Suppressor macrophage treated with lipopolysaccharide for 4 hours (primary cell): ENCODE measurements around the gene PDE9A.
"Not testable (repeated sequence)": the region's sequence is repeated elsewhere in the genome, so short reads cannot be mapped to it uniquely, and the experiment has no call there.

Source experiments
- DNase-seq: peaks from one replicate; pipeline ENCODE4 v3.0.0-alpha.2; 2020

The PDE9A gene

DNA sequence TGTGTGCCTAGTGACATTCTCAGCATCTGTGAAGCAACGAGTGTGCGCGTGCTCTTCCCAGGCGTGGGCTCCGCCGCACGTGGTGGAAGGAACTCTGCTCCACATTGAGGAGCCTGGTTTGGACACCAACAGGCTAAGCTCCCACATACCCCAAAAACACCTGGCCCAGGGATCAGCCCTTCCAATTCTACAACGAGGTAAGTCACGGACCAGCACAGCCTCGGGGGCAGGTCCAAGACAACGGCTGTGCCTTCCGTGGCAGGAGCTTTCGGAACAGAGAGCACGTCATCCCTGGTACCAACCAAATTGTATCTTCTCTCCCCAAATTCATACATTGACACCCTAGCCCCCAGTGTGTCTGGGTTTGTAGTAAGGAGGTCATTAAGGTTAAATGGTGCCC, 27.2 kb upstream of the PDE9A start:
- DNase-seq, result no peak

DNA sequence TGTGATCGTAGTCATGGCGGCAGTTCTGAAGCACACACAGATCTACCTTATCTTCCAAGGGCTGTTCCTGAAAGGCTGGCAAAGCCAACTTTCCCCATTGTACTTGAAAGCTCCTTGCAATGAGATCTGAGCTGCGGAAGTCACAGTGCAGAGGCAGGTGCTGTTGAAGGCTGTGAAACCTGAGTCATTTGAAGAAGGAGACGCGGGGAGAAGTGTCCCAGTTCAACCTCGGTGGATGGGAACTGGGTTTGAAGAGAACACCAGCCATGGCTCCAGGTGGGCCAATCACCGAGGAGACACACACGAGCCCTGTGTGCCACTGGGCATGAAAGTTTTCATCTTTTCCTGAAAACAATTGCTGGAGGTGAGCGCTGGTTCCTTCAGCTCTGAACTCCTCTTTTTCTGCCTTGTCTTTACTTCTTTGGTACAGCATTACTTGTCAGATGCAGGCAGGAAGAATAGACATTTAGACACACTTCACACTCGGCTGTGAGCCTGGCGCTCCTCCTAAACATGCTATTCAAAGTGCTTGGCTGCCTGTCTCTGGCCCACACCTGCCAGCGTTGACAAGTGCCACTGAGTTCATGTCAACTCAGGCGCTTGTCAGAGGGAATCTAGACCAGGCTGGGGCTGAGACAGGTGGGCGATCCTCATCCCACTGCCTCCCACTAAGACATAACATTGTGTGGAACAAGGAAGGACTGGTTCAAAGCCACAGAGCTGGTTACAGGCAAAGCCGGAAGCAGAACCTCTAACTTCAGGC, 25.7 kb upstream of the PDE9A start:
- no peak for DNase-seq

DNA sequence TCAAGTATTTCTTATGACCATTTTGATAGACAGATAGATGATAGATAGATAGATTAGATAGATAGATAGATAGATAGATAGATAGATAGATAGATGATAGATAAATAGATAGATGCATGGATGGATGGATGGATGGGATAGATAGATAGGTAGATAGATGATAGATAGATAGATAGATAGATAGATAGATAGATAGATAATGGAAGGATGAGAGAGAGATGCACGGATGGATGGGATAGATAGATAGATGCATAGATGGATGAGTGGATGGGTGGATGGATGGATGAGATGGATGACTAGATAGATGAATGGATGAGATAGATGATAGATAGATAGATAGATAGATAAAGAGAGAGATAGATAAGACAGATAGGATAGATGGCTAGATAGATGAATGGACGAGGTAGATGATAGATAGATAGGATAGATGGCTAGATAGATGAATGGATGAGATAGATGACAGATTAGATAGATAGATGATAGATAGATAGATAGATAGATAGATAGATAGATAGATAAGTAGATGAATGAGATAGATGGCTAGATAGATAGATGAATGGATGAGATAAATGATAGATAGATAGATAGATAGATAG, 24.9 kb upstream of the PDE9A start:
- DNase-seq, result not testable (repeated sequence)

DNA sequence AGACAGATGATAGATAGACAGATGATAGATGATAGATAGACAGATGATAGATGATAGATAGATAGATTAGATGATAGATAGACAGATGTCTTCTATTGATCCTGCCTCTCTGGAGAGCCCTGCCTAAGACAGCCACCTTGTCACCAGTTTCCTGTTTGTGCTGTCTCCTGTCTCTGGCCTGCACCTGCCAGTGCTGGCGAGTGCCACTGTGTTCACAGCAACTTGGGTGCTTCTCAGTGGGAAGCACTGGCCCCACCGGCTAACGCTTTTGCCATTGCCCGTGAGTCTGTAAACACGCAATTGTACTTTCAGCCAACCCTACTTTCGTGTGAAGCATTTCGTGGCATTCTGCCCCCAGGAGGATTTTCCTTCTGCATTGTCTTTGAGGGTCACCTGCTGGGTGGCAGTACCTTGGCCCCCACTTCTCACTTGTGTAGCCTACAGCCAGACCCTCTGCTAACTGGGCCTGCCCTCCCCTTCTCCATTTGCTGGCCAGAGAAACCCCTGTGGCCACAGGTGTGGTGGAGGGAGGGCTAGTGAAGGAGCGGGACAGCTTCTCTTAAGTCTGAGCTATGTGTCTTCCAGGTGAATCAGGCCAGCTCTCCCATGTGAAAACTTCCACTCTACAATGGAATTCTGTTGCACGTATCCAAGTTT, 23.4 kb upstream of the PDE9A start:
- DNase-seq, result no peak

DNA sequence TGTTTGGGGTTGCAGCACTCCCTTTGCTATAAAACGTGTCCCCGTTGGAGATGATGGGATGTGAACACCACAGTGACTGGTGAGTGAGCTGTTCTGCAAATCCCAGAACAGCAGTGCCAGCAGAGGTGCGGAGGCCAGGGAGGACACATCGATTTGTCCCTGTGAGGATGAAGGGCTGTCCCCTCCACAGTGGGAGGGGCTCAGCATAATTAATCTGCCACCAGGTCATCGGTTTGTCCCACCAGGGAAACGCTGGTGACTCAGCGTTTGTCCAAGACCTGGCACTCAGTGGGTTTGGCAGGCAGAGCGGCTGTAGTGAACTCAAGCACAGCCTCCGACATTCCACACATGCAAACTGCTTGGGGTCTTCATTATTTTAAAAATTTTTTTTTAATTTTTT, 22.8 kb upstream of the PDE9A start:
- DNase-seq, result no peak

DNA sequence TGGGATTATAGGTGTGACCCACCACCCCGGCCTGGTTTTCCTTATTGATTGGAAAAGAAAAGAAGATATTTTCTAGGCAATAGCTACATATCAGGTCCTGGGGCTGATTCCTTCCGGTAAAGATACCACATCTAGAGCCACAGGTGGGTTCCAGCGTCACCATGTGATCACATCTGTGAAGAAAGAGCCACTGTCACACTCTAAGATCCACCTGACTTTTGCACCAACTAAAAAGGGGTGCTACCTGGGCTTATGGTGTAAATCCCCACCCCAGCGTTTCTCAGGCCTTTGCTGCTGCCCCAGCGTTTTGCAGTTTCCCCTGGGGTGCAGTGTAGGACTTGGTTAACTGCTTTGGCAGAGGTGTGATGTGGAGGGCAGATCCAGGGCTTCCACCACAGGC, 22.3 kb upstream of the PDE9A start:
- DNase-seq, result no peak

DNA sequence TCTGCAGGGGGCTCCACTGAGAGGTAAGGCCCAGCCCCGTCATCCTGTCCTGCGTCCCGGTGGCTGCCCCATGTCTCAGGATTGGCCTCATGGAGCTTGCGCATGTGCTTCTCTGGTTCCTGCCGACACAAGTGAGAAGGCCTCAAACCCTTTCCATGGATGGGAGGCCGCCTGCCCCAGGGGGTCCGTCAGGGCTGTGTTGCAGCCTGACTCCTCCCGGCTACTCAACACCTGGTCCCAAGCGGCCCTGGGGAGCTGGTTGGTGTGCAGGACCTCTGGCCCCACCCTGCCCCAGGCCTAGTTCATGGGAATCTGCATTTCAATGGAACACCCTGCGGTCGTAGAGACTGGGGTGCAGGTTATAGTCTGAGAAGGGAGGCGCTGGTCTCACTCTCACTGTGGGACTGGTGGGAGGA, 21.1 kb upstream of the PDE9A start:
- DNase-seq, result no peak

DNA sequence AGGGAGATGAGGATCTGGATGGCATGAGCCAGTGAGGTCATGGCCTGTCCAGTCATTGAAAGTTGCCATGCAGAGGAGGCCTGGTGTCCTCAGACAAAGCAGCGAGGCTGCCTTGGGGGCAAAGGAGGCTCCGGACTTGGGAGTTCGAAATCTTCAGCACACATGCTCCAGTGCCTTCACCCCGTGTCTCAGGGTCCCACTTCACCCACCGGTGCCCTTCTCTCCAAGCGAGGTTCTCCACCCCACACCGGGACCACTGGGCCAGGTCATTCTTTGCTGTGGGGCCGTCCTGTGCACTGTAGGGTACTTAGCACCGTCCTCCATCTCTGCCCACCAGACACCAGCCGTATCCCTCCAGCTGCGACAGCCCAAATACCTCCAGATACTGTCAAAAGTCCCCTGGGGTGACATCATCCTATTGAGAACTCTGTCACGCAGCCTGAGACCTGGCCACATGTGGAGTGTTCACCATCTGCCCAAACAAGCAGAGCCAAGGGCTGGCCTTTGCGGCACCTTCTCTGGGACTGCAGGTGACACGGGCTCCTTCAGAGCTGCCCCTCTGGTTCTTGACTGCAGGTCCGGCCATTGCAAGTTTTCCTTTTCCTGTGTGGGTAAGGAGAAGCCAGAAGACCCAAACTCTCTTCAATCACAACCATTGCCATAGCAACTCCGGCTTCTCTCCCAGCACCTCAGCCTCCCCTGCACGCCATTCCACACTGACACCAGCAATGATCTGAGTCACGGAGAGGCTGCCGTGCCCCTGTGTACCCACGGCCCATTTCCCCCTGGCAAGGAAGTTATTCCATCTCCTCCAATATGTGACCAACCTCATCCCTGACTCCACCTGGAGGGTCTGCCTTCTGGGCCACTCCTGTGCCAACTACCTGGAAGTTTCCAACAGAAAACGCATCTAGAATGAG, 20.4 kb upstream of the PDE9A start:
- no peak for DNase-seq

- DNase-seq, result no peak
Measured at GRCh38 chr21:42633858-42634257, 19.6 kb upstream of the PDE9A start.

DNA sequence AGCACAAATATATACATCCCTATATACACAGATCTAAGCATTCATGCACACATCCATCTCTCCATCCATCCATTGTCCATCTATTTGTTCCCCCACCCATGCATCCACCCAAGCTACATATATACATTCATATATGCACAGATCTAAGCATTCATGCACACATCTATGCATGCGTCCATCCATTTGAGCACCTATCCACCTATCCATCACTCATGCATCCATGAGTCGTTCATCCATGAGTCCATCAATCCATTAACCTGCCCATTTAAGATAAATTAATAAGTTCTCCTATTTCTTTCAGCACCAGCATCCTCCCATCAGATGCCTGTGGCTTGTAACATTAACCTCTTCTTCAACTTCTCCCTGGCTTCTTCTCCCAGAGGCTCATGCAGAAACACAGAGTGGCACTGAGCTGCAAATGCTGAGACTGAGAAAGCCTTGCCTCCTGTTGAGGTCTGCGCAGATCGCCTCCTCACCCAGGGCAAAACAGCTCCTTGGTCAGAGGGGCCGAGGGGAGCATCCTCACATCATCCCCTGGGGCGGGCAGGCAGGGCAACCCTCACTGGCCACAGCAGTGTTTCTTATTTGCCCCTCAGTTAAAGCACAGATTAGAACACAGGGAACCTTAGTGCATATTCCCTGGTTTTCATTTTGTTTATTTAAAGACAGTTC, 17.4 kb upstream of the PDE9A start:
- no peak for DNase-seq

DNA sequence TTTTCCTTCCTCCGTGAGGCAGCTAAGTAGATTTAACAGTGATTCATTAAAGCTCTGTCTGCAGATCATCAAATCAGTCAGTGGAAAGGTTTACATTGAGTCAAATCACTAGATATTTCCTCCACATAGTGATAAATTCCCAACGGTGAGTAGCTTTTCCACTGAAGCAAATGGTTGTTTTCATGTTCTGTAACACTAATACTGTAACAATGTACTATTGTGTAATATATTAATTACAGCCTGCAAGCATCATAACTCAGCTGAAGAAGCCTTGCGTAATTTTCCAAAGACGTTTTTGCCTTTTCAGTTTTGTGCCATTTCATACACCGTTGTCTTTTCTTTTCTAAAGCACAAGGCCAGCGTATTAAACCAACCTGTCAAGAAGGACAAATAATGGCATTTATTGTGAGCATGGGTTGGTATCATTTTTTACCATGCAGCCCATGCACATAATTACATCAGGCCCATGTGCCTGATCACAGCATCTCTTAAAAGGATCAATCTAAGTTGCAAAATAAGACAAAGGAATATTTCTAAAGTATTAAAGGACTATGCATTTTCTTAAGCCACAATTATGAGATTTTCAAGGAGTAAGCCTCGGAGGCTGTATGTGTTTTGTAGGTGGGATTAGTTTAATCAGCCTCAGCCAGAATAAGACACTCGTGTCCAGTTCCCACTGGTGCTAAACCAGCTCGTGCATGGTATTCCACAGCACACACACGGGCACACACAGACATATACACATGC, 16.7 kb upstream of the PDE9A start:
- DNase-seq, result no peak

- DNase-seq, result no peak
Measured at GRCh38 chr21:42637267-42638041, 16.0 kb upstream of the PDE9A start.

GRCh38 chr21:42638266-42638863, 15.1 kb upstream of the PDE9A start:
- no peak for DNase-seq

- no peak for DNase-seq
Measured at GRCh38 chr21:42639646-42640152, 13.7 kb upstream of the PDE9A start.

DNA sequence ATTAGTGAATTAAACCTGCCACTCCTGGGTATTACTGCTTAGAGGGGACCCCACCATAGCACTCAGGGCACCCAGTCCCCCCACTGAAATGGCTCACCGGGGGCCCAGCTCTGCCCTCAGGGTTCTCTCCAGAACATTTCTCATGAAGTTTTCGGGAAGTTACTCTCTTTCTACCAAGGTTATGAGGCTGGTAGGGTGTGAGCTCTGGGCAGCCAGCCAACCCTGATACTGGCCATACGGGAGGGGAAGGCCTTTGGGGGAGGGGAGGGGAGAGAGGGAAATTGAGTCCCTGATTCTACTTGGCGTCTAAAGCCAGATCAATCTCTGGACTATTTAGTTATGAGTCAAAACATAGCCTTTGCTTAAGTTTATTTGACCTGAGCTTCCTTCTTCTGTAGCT, 12.9 kb upstream of the PDE9A start:
- no peak for DNase-seq

DNA sequence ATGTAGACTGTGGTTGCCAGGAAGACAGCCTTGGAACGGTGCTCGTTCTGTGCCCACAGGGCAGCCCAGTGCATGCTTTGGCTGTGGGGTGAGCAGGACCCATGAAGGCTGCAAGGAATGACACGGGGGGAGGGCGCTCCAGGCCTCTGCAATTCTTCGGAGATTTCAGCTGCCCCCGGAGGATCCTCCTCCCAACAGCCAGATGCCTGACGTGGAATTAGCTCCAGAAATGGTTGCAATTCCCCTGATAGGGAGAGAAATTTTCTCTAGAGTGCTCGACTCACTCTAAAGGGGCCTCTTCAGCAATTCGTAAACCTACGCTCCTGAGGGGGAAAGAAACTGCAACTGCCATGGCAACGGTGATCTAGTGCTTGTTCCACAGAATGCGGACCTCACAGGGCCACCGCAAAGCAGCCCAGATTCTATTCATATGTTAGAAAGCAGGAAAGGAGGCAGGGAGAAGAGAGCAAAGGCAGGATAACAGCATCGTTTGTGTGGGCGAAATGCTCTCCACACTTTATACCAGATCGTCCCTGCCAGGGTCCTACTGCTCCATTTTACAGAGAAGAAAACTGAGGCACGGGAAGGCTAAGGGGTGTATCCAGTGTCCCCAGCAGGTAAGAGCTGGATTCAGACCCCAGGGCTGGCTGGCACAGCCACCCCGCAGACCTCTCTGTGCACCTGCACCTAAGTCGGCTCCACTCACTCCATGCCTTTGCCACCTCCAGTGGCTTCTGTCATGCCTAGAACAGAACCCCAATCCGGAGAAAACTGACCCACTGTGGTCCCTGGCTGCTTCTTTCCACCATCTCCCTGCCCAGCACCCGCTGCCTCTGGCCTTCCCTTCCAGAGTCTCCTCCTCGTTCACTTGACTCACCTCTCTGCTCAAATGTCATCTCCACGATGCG, 11.9 kb upstream of the PDE9A start:
- DNase-seq, result no peak

DNA sequence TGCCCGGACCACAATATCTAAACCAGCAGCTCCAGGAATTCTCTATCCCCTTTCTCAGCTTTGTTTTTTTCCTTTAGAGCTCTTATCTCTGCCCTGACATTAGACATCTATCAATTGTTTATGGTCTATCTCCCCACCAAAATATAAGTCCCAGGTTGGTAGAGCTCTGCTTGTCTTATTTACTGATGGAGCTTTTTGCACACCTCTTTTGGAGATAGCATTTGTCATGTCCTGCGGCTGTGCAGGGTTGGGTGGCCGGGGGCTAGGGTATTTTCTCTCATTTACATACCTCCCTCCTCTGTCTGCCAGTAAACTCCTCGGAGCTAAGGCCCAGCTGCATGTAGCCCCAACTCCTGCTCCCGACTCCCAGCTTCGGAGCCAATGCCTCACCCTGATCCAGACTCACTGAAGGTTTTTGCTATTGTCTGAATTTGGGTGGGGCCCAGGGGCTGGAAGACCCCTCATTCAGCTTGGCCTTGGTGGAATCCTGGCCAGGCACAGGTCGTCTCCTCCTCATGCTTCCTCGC, 11.1 kb upstream of the PDE9A start:
- no peak for DNase-seq

- no peak for DNase-seq
Measured at GRCh38 chr21:42644223-42645208, 8.9 kb upstream of the PDE9A start.
